Mesenteric fat pad (tissue), 1 donor: ENCODE data around the gene HIP1. TPM values are rescaled to one million over a fixed set of nuclear protein-coding genes. Genes with fewer than 3 reads are reported as not detected.
"Not testable (repeated sequence)": the region's sequence is repeated elsewhere in the genome, so short reads cannot be mapped to it uniquely, and the experiment has no call there.

Experiments used
- DNase-seq: peaks from one replicate; pipeline ENCODE4 v3.0.0-alpha.2; 2020; ENCODE audit warnings: low spot score
- total RNA-seq: library from RNA; stranded (reverse); fragmentation: NEBNext Ultra II Directional; extraction: Animal tissue kit (Norgen Biotek cat#: 25700); gene quantifications from one replicate; pipeline ENCODE4 v1.2.1, GENCODE V29; 2021
- donor health status: DM: yes; HTN: yes; CAD: no.

Gene HIP1
- total RNA-seq, 1 donor from 2014 or later: 38.4 TPM

DNA sequence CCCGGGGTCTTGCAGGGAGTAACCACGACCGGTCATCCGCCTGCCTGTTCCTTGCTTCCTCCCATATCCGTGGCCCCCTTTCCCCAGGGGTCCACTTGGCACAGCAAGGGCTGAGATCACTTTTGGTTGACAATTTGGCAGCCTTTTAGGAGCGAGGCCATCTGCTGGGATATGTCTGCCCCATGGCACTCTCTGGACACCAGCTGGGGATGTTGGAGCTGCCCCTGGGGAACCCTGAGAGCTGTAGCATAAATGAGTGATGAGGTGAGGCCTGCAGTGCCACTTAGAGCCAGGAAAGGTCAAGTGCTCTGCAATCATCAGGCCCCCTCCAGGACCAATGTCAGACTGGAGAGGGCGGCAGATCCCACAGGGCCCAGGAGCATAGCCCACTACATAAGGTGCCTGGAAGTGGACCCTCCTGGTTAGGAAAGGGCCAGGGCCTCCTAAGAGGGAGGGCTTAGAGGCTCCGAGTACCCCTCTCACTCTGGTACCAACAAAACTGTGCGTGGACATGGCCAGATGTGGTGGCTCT lies 92.1 kb downstream of the HIP1 start:
- no peak for DNase-seq

DNA sequence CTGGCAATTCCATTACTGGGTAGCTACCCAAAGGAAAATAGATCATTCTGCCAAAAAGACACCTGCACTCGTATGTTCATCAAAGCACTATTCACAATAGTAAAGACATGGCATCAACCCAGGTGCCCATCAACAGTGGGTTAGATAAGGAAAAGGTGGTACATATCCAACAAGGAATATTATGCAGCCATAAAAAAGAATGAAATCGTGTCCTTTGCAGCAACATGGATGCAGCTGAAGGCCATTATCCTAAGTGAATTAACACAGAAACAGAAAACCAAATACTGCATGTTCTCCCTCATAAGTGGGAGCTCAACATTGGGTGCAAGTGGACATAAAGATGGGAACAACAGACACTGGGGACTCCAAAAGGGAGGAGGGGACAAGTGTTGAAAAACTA lies 93.2 kb downstream of the HIP1 start:
- no peak for DNase-seq

DNA sequence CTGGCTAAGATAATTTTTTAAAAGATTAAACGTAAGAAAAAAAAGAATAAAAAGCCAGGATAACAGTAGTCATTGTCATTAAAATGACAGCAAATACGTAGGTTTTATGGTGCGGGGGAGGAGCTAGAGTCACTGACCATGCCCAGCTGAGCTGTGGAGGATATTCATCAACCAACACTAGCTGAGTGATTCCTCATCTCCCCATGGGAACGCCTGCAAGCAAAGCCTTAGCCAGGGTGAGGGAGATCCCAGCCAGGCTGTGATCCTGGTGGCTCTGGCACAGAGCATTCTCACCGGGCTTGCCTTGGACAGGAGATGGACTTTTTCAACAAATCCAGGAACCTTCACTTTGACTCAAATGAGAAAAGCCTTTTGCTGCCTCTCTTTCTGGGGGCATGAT lies 94.2 kb downstream of the HIP1 start:
- no peak for DNase-seq

DNA sequence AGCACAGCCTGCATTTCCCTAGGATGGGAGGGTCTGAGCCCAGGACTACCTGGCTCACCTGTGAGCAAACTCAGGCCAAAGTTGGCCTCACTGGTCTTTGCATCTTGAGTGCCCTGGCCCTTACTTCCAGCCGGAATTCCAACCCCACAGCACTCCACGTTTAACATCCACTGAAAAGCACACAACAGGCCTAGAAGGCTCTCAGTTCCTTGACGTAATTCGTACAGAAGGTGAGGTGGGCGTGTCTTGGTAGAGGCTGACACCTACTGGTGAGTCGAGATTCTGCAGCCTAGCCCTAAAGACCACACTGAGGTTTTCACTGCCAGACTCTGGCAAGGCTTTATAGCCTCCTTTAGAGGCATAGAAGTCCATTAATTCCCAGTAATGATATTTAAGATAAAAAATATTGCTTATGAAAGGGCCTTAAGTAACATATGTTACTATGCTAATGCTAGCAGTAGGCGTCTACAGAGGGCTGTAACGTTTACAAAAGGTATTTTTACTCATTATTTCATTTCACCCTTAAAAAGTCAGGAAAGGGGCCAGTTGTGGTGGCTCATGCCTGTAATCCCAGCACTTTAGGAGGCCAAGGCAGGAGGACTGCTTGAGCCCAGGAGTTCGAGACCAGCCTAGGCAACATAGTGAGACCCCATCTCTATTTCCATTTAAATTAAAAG lies 95.8 kb downstream of the HIP1 start:
- DNase-seq: no peak

DNA sequence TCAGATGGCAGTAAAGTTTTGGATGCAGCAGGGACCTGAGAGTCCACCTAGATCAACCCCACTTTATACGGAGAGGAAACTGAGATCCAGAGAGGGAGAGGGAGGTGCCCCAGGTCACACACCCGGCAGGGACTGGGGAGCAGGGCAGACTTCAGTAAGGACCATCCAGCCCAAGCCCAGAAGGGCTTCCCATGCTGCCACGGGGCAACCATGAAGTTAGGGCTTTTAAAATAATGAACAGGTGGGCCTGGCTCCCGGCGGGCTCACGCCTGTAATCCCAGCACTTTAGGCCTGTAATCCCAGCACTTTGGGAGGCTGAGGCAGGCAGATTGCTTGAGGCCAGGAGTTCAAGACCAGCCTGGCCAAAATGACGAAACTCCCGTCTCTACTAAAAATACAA lies 98.5 kb downstream of the HIP1 start:
- no peak for DNase-seq

DNA sequence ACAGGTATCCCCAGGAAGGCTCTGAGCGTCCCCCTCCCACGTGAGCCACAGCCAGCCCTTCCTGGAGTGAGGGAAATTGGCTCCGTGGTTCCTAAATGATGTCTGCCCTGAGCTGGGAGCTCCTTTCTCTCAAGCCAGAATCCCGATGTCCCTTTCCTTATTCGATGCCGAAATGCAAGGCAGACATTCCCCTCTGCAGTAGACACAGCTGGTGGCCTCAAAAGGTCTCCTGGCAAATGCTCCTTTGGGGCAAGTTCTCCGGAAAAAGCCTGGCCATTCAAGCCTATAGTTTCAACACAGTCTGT lies 98.9 kb downstream of the HIP1 start:
- no peak for DNase-seq

DNA sequence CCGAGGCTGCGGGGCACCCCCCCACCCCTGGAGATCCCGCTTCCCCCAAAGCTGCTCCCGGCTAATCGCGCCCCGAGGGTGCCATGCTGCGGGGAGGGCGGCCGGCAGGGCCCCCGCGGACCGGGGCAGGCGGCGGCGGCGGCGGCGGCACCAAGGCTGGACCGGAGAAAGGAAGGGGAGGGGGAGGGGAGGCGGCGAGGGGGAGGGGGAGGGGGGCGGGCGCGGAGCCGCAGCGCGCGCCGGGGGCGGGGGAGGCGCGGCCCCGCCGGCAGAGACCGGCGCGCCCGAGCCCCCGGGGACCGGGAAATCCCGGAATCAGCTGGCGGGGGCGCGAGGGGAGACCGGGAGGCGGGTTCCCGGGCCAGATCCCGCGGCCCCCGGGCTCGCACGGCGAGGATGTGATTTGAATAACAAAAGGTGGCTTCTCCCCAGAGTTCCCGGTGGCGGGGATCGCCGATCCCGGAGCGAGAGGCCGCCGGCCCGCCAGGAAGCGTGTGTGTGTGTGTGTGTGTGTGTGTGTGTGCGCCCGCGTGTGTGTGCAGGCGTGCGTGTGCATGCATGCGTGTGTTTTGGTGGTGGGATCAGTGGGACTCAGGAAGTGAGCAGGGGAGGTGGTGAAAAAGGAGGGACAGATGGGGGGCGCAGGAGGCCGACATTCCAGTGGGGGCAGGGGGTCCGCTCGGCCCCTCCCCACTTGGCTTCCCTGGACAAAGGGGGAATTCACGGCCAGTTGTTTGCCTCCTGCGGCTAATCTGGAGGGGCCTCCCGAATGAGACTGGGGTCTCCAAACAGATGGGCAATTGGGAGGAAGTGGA lies 99.5 kb downstream of the HIP1 start:
- no peak for DNase-seq

DNA sequence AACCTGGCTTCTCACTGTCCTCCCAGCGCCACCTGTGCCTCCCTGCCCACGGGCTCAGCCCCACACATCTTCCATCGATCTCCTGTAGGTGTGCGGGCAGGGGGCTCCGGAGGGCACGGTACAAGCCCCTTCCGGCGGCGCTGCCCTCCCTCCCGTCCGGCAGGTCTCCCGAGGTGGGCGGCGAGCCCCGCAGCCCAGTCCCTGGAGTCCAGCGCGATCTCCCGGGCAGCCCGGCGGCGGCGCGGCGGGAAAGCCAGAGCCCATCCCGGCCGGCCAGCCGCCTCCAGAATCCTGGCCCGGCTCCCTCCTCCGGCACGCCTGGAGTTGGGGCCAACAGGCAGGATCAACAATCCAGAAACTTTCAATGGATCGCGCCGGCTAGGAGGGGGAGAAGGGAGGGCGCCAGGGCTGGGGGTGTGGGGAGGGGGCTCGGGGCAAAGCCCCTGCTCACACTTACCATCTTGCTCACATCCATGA lies 100.1 kb downstream of the HIP1 start:
- no peak for DNase-seq

DNA sequence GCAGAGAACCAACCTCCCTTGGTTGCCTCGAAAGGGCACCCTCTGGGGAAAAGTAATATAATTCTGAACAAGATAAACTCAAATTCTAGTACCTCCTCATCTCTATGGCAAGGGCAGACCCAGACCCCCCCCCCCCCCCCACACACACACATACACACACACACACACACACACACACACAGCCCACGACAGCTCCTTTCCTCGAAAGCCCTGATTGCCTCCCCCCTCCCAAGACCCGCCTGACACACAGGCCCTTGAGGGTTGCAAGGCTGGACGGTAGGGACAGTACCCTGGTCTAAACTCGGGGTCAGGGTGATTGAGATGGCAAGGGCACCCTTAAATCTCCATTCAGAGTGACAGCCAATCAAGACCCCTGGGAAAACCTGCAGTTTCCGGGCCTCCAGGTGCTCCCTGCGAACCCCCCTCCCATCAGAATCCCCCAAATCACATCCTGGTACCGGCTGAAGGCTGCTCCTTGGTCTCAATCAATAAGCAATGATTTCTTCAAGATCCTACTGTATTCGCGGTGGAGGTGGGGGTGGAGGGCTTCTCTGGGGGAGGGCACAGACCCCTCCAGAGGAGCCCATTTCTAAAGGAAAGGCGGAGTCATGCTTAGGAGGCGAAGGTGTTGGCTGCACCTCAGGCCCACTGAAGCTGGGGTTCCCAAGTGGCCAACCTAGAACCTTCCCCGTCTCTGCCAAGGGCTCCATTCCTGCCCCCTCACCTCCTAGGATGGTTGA lies 100.7 kb downstream of the HIP1 start:
- DNase-seq: no peak

DNA sequence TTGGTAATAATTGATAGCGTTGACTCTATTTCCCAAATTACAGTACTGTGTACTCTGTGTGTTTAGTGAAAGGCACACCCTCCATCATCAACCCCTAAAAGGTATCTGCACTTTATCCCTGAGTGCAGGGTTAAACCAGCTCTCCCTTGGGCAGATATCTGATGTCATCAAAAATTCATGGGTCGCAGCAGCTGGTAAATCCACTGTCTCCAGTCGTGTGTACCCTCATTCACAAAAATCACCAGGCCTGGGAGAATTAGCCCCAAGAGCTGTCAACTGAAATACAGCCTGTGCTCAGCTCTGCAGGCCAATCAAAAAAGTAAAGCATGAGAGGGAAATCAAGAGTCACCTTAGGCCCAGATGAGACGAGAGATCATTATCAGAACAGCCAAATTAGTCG lies 103.7 kb downstream of the HIP1 start:
- DNase-seq: no peak

DNA sequence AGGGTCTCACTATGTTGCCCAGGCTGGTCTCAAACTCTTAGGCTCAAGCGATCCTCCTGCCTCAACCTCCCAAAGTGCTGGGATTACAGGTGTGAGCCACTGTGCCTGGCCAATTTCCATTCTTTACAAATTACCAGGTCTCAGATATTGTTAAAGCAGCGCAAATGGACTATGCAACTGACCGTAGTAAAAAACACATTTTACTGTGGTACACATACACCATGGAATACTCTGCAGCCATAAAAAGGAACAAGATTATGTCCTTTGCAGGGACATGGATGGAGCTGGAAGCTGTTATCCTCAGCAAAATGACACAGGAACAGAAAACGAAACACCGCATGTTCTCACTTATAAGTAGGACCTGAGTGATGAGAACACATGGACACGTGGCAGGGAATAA lies 106.2 kb downstream of the HIP1 start:
- DNase-seq: not testable (repeated sequence)

DNA sequence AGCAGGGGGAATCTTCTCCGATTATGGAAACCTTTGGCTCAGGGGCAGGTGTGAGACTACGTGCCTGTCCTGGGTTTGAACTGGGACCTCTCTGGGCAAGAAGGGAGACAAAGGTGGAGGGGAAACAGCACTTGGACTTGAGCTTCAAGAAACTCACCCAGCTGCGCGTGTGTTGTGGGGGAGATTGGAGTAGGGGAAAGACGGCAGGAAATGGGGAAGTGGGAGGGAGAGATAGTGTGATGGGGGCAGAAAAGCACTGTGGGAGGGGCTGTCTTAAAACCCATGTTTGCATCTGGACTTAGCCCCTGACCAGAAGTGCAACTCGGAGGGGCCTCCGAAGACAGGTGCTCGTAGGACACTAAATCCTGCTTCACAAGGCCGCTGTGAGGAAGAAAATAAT lies 107.0 kb downstream of the HIP1 start:
- DNase-seq: no peak

DNA sequence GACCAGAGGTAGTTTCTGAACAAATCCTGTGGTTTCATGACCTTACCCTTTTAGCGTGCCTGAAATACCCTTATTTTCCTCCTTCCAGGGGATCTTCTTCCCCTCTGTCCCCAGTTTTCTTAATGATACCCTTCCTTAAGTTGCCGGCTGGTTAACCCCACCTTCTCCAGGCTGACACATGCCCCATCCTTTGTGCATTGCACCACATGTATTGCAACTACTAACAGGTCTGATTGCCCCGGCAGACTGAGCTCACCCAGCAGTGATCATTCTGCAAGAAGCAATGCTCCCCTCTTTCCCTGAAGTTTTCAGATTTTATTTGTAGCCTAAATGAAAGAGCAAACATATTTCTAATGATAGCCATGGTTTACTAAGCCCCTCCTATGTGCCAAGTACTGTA lies 108.2 kb downstream of the HIP1 start:
- no peak for DNase-seq

DNA sequence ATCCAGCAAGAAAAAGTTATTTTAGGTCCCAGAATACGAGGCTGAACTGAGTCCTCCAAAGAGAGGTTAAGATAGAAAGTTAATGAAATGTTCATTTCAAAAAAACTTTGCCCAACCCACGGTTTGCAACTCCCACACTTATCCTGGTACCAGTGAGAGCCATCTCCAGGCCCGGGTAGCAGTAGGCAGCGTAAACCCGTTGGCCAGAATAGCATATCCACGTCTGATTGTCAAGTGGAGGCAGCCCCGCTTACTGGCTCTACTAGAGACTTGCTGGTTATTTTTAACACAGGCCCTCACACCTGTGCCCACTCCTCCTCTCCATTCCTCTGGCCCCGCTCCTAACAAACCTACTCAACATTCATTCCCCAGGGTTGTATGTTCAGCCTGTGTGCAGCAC lies 109.7 kb downstream of the HIP1 start:
- no peak for DNase-seq

DNA sequence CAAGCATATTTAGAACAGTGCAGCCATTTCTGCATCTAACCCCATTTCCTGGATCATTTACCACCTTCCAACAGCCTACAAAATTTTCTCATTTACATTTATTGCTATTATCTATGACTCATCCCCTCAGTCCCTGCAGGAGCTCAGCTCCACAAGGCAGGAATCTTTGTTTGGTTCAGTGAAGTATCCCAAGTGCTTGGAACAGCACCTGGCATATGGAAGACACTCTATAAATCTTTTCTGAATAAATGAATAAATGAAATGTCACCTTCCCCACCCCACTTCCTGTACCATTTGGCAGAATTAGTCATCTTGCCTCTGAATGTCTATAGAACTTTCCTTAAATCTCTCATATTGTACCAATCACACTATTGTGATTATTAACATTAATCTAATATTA lies 110.7 kb downstream of the HIP1 start:
- DNase-seq: no peak

DNA sequence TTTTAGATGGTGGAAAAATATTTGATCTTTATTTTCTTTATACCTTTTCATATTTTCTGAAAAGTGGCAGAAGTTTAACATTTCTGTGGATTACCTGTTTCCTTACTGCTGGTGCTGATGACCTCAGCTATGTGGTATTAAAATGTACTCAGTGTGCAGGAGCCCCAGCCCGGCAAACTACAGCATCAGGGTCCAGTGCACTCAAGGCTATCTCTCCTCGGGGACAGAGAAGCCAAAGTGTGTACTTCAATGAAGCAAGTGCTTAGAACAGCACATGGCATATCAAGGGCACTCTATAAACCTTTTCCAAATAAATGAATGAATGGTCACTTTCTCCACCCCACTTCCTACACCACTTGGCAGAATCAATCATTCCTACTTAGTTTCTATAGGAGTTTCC lies 111.8 kb downstream of the HIP1 start:
- no peak for DNase-seq

DNA sequence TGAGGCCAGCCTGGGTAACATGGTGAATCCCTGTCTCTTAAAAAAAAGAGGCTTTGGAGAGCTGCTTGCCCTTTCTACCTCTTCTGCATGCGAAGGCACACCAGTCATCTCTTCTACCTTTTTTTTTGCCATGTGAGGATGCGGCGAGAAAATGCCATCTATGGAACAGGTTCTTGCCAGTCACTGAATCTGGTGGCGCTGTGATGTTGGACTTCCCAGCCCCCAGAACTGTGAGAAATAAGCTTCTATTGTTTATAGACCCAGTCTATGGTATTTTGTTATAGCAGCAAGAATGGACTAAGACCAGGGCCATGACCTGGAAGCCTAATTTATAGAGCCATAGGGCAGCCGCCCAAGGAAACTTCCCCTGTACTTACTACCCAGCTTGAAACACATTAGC lies 112.9 kb downstream of the HIP1 start:
- DNase-seq: no peak

DNA sequence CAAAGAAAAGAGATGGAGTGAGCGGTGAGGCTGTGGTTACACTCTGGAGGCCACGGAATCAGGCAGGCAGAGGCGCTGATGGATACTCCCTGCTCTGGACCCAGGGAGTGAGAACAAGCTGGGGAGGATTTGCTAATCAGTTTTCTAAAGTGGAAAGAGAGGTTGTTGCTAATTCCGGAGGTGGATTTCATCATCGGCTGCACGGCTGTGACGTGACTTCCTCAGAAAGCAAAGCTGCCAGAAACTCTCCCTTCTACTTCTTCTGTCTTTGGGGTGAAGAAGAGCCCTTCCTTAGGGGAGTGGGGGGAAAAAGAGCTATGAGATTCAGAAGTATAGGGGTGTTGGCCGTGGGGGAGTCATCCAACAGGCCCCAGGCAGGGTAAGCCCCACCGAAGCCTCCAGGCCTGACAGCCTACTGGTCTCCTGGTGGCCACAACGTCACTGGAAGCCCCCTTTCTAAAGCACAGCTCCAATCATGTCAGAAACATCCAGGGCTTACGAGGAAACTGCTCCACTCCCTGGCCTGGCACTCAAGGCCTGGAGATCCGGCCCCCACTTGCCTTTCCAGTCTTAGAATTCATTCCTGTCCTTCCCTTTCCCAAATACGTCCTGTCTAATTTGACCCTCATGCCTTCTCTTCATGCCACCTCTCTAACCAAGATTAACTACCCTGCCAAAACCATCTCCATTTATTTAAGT lies 114.5 kb downstream of the HIP1 start:
- DNase-seq: no peak

DNA sequence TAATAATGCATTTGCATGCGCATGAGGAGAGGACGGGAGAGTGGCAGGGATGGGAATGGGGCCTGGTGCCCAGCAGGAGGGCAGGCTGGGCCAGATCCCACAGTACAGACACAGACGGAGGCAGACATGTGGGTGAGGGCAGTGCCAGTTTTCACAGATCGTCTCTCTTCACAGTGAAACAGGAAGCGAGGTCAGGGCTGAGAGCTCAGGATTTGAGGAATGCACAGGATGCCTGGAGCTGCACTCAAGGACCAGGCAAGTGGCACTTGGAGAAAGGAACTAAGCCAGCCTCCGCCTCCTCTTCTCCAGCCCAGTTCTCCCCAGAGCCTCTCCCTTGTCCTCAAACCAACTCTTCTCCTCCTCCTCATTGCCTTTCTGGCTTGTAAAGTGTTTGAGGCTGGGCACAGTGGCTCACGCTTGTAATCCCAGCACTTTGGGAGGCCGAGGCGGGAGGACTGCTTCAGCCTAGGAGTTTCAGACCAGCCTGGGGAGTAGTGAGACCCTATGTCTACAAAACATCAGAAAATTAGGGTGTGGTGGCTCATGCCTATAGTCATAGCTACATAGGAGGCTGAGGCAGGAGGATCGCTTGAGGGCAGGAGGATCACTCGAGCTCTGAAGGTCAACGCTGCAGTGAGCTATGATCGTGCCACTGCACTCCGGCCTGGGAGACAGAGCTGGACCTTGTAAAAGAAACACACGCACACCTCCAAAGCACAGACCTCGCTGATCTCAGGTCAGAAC lies 115.2 kb downstream of the HIP1 start:
- no peak for DNase-seq

DNA sequence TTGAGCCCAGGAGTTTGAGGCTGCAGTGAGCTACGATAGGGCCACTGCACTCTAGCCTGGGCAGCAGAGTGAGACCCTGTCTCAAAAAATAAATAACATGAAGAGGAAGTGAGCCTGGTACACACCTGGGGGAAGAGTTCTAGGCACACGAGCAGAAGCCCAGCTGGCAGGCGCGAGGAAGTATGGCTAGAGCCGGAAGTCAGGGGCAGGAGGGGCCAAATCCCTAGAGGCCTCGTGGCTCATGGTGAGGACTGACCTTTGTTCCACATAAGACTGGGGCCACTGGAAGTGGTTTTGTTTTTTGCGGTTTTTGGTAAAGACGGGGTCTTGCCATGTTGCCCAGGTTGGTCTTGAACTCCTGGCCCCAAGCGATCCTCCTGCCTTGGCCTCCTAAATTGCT lies 117.6 kb downstream of the HIP1 start:
- no peak for DNase-seq

DNA sequence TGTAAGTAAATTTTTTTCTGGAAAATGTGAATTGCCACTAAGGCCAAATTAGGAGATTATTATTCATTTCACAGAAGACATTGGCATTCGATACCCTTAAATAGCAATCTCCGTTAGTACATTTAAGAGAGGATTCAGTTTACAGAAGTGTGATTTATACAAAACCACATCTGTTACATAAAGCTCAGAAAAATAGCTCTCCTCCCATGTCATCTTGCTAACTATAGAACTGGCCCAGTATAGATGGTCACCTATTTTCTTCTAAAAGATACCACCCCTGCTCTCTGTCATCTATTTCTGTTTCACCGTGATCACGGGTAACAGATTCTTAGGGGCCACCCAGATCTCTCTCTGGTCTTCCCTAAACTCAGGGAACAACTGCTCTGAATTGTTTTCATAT lies 119.1 kb downstream of the HIP1 start:
- DNase-seq: no peak
